ENCODE data around the gene ARRDC4. TPM values are rescaled to one million over a fixed set of nuclear protein-coding genes. Genes with fewer than 3 reads are reported as not detected.

ARRDC4 gene
- polyA plus RNA-seq, 3 donors: 13.0 to 40.5 (median 19.0) TPM

- Mint-ChIP-seq H3K27ac (no peak overlapping the region), H3K36me3 (peaks cover 6% of the 10 kb centered on the region in 2 donors), H3K4me1 (no peaks in the 10 kb centered on the region), H3K9me3 (no peaks in the 10 kb centered on the region), H3K4me3 (no peak overlapping the region), H3K27me3 (ENCODE audit: low read depth in 3 of 3) (peaks cover 0 to 5% (median 2%) of the 10 kb centered on the region in 3 donors)
- no peak overlapping the region for H3K9ac ChIP-seq (ENCODE audit: insufficient read depth, low read length, poor library complexity, severe bottlenecking)
- no peaks in the 10 kb centered on the region for H3K4me1 ChIP-seq (ENCODE audit: control insufficient read depth in 1 of 2, insufficient read depth in 2 of 2, low read length in 2 of 2)
- no peaks in the 10 kb centered on the region for H3K9me3 ChIP-seq (replicated peaks in 1 of 2; ENCODE audit: control insufficient read depth in 1 of 2, insufficient read depth in 1 of 2, low read length in 2 of 2)
- no peaks in the 10 kb centered on the region for H3K27me3 ChIP-seq (ENCODE audit: control insufficient read depth in 2 of 2, insufficient read depth in 2 of 2, low read length in 2 of 2)
- intact Hi-C loops (cut with micrococcal nuclease): no loop called here
- H4K20me1 ChIP-seq (ENCODE audit: insufficient read depth, low read length): peaks cover 13% of the 10 kb centered on the region
- H3K36me3 ChIP-seq (replicated peaks in 1 of 2; ENCODE audit: control insufficient read depth in 1 of 2, insufficient read depth in 2 of 2, low read length in 2 of 2): peaks cover 6 to 16% of the 10 kb centered on the region in 2 donors
- no peak overlapping the region for H2AFZ ChIP-seq (ENCODE audit: insufficient read depth, low read depth, low read length, poor library complexity, severe bottlenecking)
- no peak overlapping the region for H3K4me2 ChIP-seq (replicated peaks; ENCODE audit: extremely low read depth, low read length, poor library complexity, severe bottlenecking)
- no peak overlapping the region for H3K27ac ChIP-seq (ENCODE audit: low read depth in 1 of 2, low read length in 2 of 2)
- H3K79me2 ChIP-seq (ENCODE audit: insufficient read depth, low read length): no peaks in the 10 kb centered on the region
- DNase-seq: no peak
- no CpG with 5 or more reads among the region's 4 CpGs for WGBS (ENCODE audit: insufficient coverage)
- H3K4me3 ChIP-seq (replicated peaks in 1 of 3; ENCODE audit: low read depth in 2 of 3, low read length in 3 of 3): no peak overlapping the region
- no peak for TF ChIP-seq CTCF (IDR thresholded peaks at IDR 0.05)
These were observed 18.1 kb downstream of the ARRDC4 start for GRCh38 chr15:97978401-97979139.

- no peak overlapping the region for H3K27ac Mint-ChIP-seq
- H3K4me1 Mint-ChIP-seq: peaks cover 6% of the 10 kb centered on the region
- Histone ChIP-seq H3K4me1 (ENCODE audit: control insufficient read depth in 1 of 2, insufficient read depth in 2 of 2, low read length in 2 of 2) (peaks cover 2 to 5% of the 10 kb centered on the region in 2 donors), H3K9ac (ENCODE audit: insufficient read depth, low read length, poor library complexity, severe bottlenecking) (no peak overlapping the region), H3K27ac (ENCODE audit: low read depth in 1 of 2, low read length in 2 of 2) (no peak overlapping the region), H3K4me2 (replicated peaks; ENCODE audit: extremely low read depth, low read length, poor library complexity, severe bottlenecking) (no peak overlapping the region), H3K4me3 (replicated peaks in 1 of 3; ENCODE audit: low read depth in 2 of 3, low read length in 3 of 3) (no peak overlapping the region), H3K27me3 (ENCODE audit: control insufficient read depth in 2 of 2, insufficient read depth in 2 of 2, low read length in 2 of 2) (no peaks in the 10 kb centered on the region), H4K20me1 (ENCODE audit: insufficient read depth, low read length) (peaks cover 7% of the 10 kb centered on the region), H2AFZ (ENCODE audit: insufficient read depth, low read depth, low read length, poor library complexity, severe bottlenecking) (no peak overlapping the region), H3K9me3 (replicated peaks in 1 of 2; ENCODE audit: control insufficient read depth in 1 of 2, insufficient read depth in 1 of 2, low read length in 2 of 2) (no peaks in the 10 kb centered on the region), H3K36me3 (replicated peaks in 1 of 2; ENCODE audit: control insufficient read depth in 1 of 2, insufficient read depth in 2 of 2, low read length in 2 of 2) (peaks cover under 1 to 11% of the 10 kb centered on the region in 2 donors), H3K79me2 (ENCODE audit: insufficient read depth, low read length) (no peaks in the 10 kb centered on the region)
- TF ChIP-seq CTCF (IDR thresholded peaks at IDR 0.05): no peak
- H3K4me3 Mint-ChIP-seq: no peak overlapping the region
- 80% methylated on average over 1 of the region's 2 CpGs for WGBS (ENCODE audit: insufficient coverage)
- H3K9me3 Mint-ChIP-seq: no peaks in the 10 kb centered on the region
- H3K27me3 Mint-ChIP-seq (ENCODE audit: low read depth in 3 of 3): peaks cover 0 to 5% (median 2%) of the 10 kb centered on the region in 3 donors
- H3K36me3 Mint-ChIP-seq: peaks cover 2 to 3% of the 10 kb centered on the region in 2 donors
- intact Hi-C loops (cut with micrococcal nuclease): no loop called here
- no peak for DNase-seq
These were observed 18.6 kb downstream of the ARRDC4 start for GRCh38 chr15:97979140-97979520.
